GM12891 (cell line): ENCODE data around the gene BRIP1.

Experiments
- PAX5 ChIP-seq: IDR thresholded peaks from 2 replicates; pipeline ENCODE4 v1.6.1; 2011; ENCODE audit warnings: low read length, moderate library complexity, mild to moderate bottlenecking; ENCODE audit not compliant: insufficient read depth, severe bottlenecking
- POLR2A ChIP-seq: IDR thresholded peaks from 2 replicates; pipeline ENCODE4 v1.6.1; 2011; ENCODE audit warnings: low read depth, low read length, control low read depth
- POU2F2 ChIP-seq: IDR thresholded peaks from 2 replicates; pipeline ENCODE4 v1.6.1; 2011; ENCODE audit warnings: low read depth, mild to moderate bottlenecking, control low read depth, low read length, moderate library complexity
- SPI1 ChIP-seq: IDR thresholded peaks from 2 replicates; pipeline ENCODE4 v1.6.1; 2011; ENCODE audit warnings: low read depth, low read length, control low read depth
- TAF1 ChIP-seq: IDR thresholded peaks from 2 replicates; pipeline ENCODE4 v1.6.1; 2011; ENCODE audit warnings: low read depth, low read length, control low read depth

DNA sequence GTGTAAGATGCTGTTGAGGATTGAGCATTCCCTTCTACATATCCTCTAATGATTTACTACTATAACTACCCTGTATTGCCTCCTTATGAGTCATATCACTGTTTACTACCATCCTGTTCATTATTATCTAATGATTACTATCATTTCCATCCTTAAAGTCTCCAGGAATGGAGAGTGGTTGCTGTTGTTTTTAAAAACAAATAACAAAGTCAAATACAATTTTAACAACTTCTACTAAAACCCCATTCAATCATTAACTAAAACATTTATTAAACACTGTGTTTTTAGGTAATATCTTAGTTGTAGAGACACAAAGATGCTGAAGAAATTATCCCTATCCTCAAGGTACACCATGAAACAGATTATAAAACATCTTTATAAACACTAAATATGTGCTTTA is 126.9 kb downstream of the BRIP1 start:
- TF ChIP-seq POU2F2 (no peak), TAF1 (no peak), POLR2A (no peak), PAX5 (no peak), SPI1 (no peak)
